Measurements from ENCODE around the gene NFASC.

Gene NFASC

GRCh38 chr1:205030241-205030640 lies 159.6 kb downstream of the NFASC start:
- no peak overlapping the region for H3K9ac ChIP-seq (ENCODE audit: low read length)
- H3K36me3 ChIP-seq (ENCODE audit: control insufficient read depth, insufficient read depth, low read length) = no peaks in the 10 kb centered on the region
- no peaks in the 10 kb centered on the region for H3K9me3 ChIP-seq (ENCODE audit: control insufficient read depth, low read length)
- H3K4me1 ChIP-seq (ENCODE audit: control insufficient read depth, insufficient read depth, low read length) = no peaks in the 10 kb centered on the region
- peaks cover 10% of the 10 kb centered on the region for H3K27me3 ChIP-seq (ENCODE audit: control insufficient read depth, insufficient read depth, low read length)
- H3K4me3 ChIP-seq (ENCODE audit: low read length) = no peak overlapping the region

GRCh38 chr1:205030896-205031295 lies 160.2 kb downstream of the NFASC start:
- no peaks in the 10 kb centered on the region for H3K36me3 ChIP-seq (ENCODE audit: control insufficient read depth, insufficient read depth, low read length)
- no peak overlapping the region for H3K4me3 ChIP-seq (ENCODE audit: low read length)
- H3K9me3 ChIP-seq (ENCODE audit: control insufficient read depth, low read length) = no peaks in the 10 kb centered on the region
- no peak overlapping the region for H3K9ac ChIP-seq (ENCODE audit: low read length)
- peaks cover 10% of the 10 kb centered on the region for H3K27me3 ChIP-seq (ENCODE audit: control insufficient read depth, insufficient read depth, low read length)
- no peaks in the 10 kb centered on the region for H3K4me1 ChIP-seq (ENCODE audit: control insufficient read depth, insufficient read depth, low read length)

- H3K9me3 ChIP-seq (ENCODE audit: control insufficient read depth, low read length) = no peaks in the 10 kb centered on the region
- no peak overlapping the region for H3K4me3 ChIP-seq (ENCODE audit: low read length)
- H3K27me3 ChIP-seq (ENCODE audit: control insufficient read depth, insufficient read depth, low read length) = peaks cover 10% of the 10 kb centered on the region
- H3K36me3 ChIP-seq (ENCODE audit: control insufficient read depth, insufficient read depth, low read length) = no peaks in the 10 kb centered on the region
- H3K9ac ChIP-seq (ENCODE audit: low read length) = no peak overlapping the region
- H3K4me1 ChIP-seq (ENCODE audit: control insufficient read depth, insufficient read depth, low read length) = no peaks in the 10 kb centered on the region
These were observed 161.8 kb downstream of the NFASC start for GRCh38 chr1:205032508-205032907.

DNA sequence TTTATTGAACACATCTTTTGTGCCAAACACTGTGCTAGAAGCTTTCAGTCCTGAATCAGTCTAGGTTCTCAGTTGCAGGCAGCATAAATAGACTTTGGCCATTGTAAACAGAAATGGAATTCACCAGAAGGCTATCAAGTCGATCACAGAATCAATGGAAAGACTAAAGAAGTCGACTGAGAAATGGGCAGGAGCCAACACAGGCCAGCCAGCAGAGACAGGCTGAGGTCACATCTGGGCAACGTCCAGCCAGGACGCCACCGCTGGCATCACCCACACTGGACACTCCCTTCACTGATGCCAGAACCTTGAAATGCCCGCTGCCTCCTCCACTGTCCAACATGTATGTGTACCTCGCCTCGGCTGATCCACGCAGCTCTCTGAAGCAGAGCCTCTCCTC lies 166.9 kb downstream of the NFASC start:
- no peaks in the 10 kb centered on the region for H3K4me1 ChIP-seq (ENCODE audit: control insufficient read depth, insufficient read depth, low read length)
- peaks cover 19% of the 10 kb centered on the region for H3K27me3 ChIP-seq (ENCODE audit: control insufficient read depth, insufficient read depth, low read length)
- no peaks in the 10 kb centered on the region for H3K36me3 ChIP-seq (ENCODE audit: control insufficient read depth, insufficient read depth, low read length)
- no peaks in the 10 kb centered on the region for H3K9me3 ChIP-seq (ENCODE audit: control insufficient read depth, low read length)
- H3K4me3 ChIP-seq (ENCODE audit: low read length) = no peak overlapping the region
- H3K9ac ChIP-seq (ENCODE audit: low read length) = no peak overlapping the region

GRCh38 chr1:205038132-205038786 lies 167.6 kb downstream of the NFASC start:
- no peaks in the 10 kb centered on the region for H3K9me3 ChIP-seq (ENCODE audit: control insufficient read depth, low read length)

GRCh38 chr1:205041001-205041715 lies 170.5 kb downstream of the NFASC start:
- Histone ChIP-seq H3K9me3 (ENCODE audit: control insufficient read depth, low read length) (no peaks in the 10 kb centered on the region), H3K4me3 (ENCODE audit: low read length) (no peak overlapping the region), H3K27me3 (ENCODE audit: control insufficient read depth, insufficient read depth, low read length) (peaks cover 50% of the 10 kb centered on the region), H3K9ac (ENCODE audit: low read length) (no peak overlapping the region), H3K4me1 (ENCODE audit: control insufficient read depth, insufficient read depth, low read length) (no peaks in the 10 kb centered on the region), H3K36me3 (ENCODE audit: control insufficient read depth, insufficient read depth, low read length) (no peaks in the 10 kb centered on the region)

More at GRCh38 chr1:205038132-205038786, 167.6 kb downstream of the NFASC start:
- peaks cover 23% of the 10 kb centered on the region for H3K27me3 ChIP-seq (ENCODE audit: control insufficient read depth, insufficient read depth, low read length)
- H3K36me3 ChIP-seq (ENCODE audit: control insufficient read depth, insufficient read depth, low read length) = no peaks in the 10 kb centered on the region
- H3K9ac ChIP-seq (ENCODE audit: low read length) = no peak overlapping the region
- H3K4me3 ChIP-seq (ENCODE audit: low read length) = no peak overlapping the region
- no peaks in the 10 kb centered on the region for H3K4me1 ChIP-seq (ENCODE audit: control insufficient read depth, insufficient read depth, low read length)

GRCh38 chr1:205041998-205042910 lies 171.6 kb downstream of the NFASC start:
- no peaks in the 10 kb centered on the region for H3K36me3 ChIP-seq (ENCODE audit: control insufficient read depth, insufficient read depth, low read length)
- H3K4me1 ChIP-seq (ENCODE audit: control insufficient read depth, insufficient read depth, low read length) = no peaks in the 10 kb centered on the region
- no peak overlapping the region for H3K4me3 ChIP-seq (ENCODE audit: low read length)
- no peaks in the 10 kb centered on the region for H3K9me3 ChIP-seq (ENCODE audit: control insufficient read depth, low read length)
- H3K9ac ChIP-seq (ENCODE audit: low read length) = no peak overlapping the region
- peaks cover 60% of the 10 kb centered on the region for H3K27me3 ChIP-seq (ENCODE audit: control insufficient read depth, insufficient read depth, low read length)

- Histone ChIP-seq H3K9me3 (ENCODE audit: control insufficient read depth, low read length) (no peaks in the 10 kb centered on the region), H3K4me1 (ENCODE audit: control insufficient read depth, insufficient read depth, low read length) (no peaks in the 10 kb centered on the region), H3K36me3 (ENCODE audit: control insufficient read depth, insufficient read depth, low read length) (no peaks in the 10 kb centered on the region), H3K4me3 (ENCODE audit: low read length) (no peak within 1 kb of the TSS), H3K27me3 (ENCODE audit: control insufficient read depth, insufficient read depth, low read length) (peaks cover 64% of the 10 kb centered on the region), H3K9ac (ENCODE audit: low read length) (no peak within 1 kb of the TSS)
These were observed 172.5 kb downstream of the NFASC start, which contains the start of gene CNTN2 for GRCh38 chr1:205042911-205043806. TSS of gene CNTN2 (plus strand) at chr1:205043212. CDS start at chr1:205053186, 9,974 bp downstream.

DNA sequence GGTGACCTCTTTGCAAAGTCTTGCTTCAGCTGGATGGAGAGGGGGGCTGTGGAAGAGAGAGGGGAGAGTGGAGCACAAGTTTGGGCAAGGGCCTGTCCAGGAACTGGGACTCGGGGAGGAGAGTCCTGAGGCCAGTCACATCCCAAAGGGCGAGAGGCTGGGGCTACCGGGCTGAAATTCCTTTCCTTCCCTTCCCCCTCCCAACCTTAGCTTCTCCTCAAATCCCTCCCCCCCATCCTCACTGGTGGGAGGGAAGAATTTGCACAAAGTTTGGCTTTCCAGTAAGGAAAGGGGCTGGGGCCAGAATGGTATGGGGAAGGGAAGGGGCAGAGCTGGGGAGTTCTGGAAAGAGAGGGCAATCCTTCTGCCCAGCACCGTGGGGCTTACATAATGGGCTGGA lies 173.2 kb downstream of the NFASC start:
- no peak overlapping the region for H3K4me3 ChIP-seq (ENCODE audit: low read length)
- H3K9ac ChIP-seq (ENCODE audit: low read length) = no peak overlapping the region
- H3K4me1 ChIP-seq (ENCODE audit: control insufficient read depth, insufficient read depth, low read length) = no peaks in the 10 kb centered on the region
- H3K9me3 ChIP-seq (ENCODE audit: control insufficient read depth, low read length) = no peaks in the 10 kb centered on the region
- H3K27me3 ChIP-seq (ENCODE audit: control insufficient read depth, insufficient read depth, low read length) = peaks cover 69% of the 10 kb centered on the region
- H3K36me3 ChIP-seq (ENCODE audit: control insufficient read depth, insufficient read depth, low read length) = no peaks in the 10 kb centered on the region

DNA sequence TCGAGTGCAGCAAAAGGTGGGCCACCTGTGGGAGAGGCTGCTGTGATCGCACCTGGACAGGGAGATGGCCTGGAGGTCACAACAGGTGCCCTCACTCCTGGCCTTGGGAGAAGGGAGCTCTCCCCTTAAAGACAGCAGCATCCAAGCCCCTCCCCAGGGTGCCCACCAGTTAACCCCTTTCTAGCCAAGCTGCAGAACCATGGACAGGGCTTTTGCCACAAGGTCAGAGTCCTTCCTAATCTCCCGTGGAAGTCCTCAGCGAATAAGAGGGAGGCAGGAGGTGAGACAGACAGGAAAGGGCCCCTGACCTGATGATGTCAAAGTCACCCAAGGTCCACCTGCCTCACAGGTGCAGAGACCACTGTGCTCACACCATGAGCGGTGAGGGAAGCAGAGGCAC lies 174.1 kb downstream of the NFASC start:
- Histone ChIP-seq H3K4me3 (ENCODE audit: low read length) (no peak overlapping the region), H3K27me3 (ENCODE audit: control insufficient read depth, insufficient read depth, low read length) (peaks cover 69% of the 10 kb centered on the region), H3K4me1 (ENCODE audit: control insufficient read depth, insufficient read depth, low read length) (no peaks in the 10 kb centered on the region), H3K9me3 (ENCODE audit: control insufficient read depth, low read length) (no peaks in the 10 kb centered on the region), H3K36me3 (ENCODE audit: control insufficient read depth, insufficient read depth, low read length) (no peaks in the 10 kb centered on the region), H3K9ac (ENCODE audit: low read length) (no peak overlapping the region)

DNA sequence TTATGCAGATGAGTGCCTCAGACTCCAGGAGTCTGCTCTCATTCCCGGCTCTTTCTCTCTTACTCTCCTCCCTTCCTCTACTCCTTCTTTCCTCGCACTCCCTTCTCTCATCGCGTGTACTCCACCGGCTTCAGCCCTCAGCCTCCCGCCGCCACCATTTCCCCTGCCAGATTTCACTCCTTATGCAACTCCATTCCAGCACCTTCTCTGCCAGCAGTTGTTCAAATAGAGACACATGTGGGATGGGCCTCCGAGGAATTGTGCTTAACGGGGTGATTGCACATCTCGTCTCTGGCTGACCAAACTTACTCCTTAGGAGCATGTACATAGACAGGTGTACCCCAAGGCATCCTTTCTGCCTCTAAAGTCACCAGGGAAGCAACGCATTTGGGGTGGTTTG lies 174.5 kb downstream of the NFASC start:
- Histone ChIP-seq H3K36me3 (ENCODE audit: control insufficient read depth, insufficient read depth, low read length) (no peaks in the 10 kb centered on the region), H3K9me3 (ENCODE audit: control insufficient read depth, low read length) (no peaks in the 10 kb centered on the region), H3K27me3 (ENCODE audit: control insufficient read depth, insufficient read depth, low read length) (peaks cover 68% of the 10 kb centered on the region), H3K4me3 (ENCODE audit: low read length) (no peak overlapping the region), H3K4me1 (ENCODE audit: control insufficient read depth, insufficient read depth, low read length) (no peaks in the 10 kb centered on the region), H3K9ac (ENCODE audit: low read length) (no peak overlapping the region)
